SKM-1 treated with dmso at 0.1 percent for 144 hours (cell line): Measurements from ENCODE around the gene TOMM22.

Experiments
- DNase-seq: peaks from one replicate; lab custom pipeline; 2025; ENCODE audit not compliant: unreplicated experiment; lab: John Stamatoyannopoulos, UW

TOMM22 gene

GRCh38 chr22:38733724-38734381, 52.1 kb downstream of the TOMM22 start:
- DNase-seq = no peak

GRCh38 chr22:38734421-38735100, 52.8 kb downstream of the TOMM22 start:
- no peak for DNase-seq
